Measurements from ENCODE around the gene PEX14. TPM values are rescaled to one million over a fixed set of nuclear protein-coding genes. Genes with fewer than 3 reads are reported as not detected.

The PEX14 gene
- total and polyA plus RNA-seq, 2 donors (not counting 3 experiments of a cell fraction or from before 2014, with no cell fraction given) = 19.5 to 26.5 TPM

- Histone ChIP-seq H3K36me3 (ENCODE audit: control insufficient read depth in 2 of 2, extremely low read depth in 1 of 2, insufficient read depth in 2 of 2, low read length in 2 of 2) (peaks cover 0 to 2% of the 10 kb centered on the region in 2 experiments), H3K79me2 (ENCODE audit: control insufficient read depth, insufficient read depth, low read length) (peaks cover 7% of the 10 kb centered on the region), H3K4me3 (replicated peaks in 1 of 3; ENCODE audit: insufficient read depth in 1 of 3, low read depth in 1 of 3, low read length in 3 of 3) (no peak overlapping the region), H3K9me1 (replicated peaks; ENCODE audit: control insufficient read depth, extremely low read depth, insufficient read depth, low read length) (no peaks in the 10 kb centered on the region), H3K27me3 (ENCODE audit: control insufficient read depth in 2 of 2, insufficient read depth in 2 of 2, low read length in 2 of 2) (no peaks in the 10 kb centered on the region), H3K9ac (replicated peaks; ENCODE audit: extremely low read depth, insufficient read depth, low read length) (no peak overlapping the region), H3K4me2 (ENCODE audit: insufficient read depth, low read length) (no peak overlapping the region), H3K27ac (ENCODE audit: insufficient read depth, low read depth, low read length) (no peak overlapping the region), H3K4me1 (ENCODE audit: control insufficient read depth, extremely low read depth, insufficient read depth, low read length) (peaks cover 30% of the 10 kb centered on the region), H4K20me1 (replicated peaks; ENCODE audit: control insufficient read depth, extremely low read depth, insufficient read depth, low read length) (no peaks in the 10 kb centered on the region), H2AFZ (ENCODE audit: low read depth, low read length) (no peak overlapping the region), H3K9me3 (replicated peaks; ENCODE audit: control insufficient read depth, insufficient read depth, low read length) (no peaks in the 10 kb centered on the region)
- DNase-seq (ENCODE audit: low read depth, low spot score) (no peak), FAIRE-seq (no peak)
- intact Hi-C loops (cut with micrococcal nuclease) = no loop called here
- BruUV-seq (replicated peaks) = no TSS peak
- ChIA-PET CTCF (no interaction called here), POLR2A (no interaction called here)
- dilution Hi-C loops (cut with MboI; ENCODE audit: extremely low pct_ligation_motif_present, low sequenced_read_pairs) = no loop called here
- TF ChIP-seq EZH2 (IDR thresholded peaks at IDR 0.05; ENCODE audit: borderline replicate concordance, low read depth, low read length, severe bottlenecking) (no peak), POLR2AphosphoS5 (IDR thresholded peaks at IDR 0.05; ENCODE audit: insufficient read depth, low read depth, low read length) (no peak)
- TF ChIP-seq, protein P1, sequence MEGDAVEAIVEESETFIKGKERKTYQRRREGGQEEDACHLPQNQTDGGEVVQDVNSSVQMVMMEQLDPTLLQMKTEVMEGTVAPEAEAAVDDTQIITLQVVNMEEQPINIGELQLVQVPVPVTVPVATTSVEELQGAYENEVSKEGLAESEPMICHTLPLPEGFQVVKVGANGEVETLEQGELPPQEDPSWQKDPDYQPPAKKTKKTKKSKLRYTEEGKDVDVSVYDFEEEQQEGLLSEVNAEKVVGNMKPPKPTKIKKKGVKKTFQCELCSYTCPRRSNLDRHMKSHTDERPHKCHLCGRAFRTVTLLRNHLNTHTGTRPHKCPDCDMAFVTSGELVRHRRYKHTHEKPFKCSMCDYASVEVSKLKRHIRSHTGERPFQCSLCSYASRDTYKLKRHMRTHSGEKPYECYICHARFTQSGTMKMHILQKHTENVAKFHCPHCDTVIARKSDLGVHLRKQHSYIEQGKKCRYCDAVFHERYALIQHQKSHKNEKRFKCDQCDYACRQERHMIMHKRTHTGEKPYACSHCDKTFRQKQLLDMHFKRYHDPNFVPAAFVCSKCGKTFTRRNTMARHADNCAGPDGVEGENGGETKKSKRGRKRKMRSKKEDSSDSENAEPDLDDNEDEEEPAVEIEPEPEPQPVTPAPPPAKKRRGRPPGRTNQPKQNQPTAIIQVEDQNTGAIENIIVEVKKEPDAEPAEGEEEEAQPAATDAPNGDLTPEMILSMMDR (IDR thresholded peaks at IDR 0.05; ENCODE audit: extremely low read depth in 1 of 2, insufficient read depth in 1 of 2, low read depth in 1 of 2, low read length in 2 of 2) = no peak
These were observed 57.6 kb downstream of the PEX14 start for GRCh38 chr1:10532362-10532761.

GRCh38 chr1:10534519-10534918 lies 59.8 kb downstream of the PEX14 start:
- BruUV-seq (replicated peaks) = no TSS peak
- peaks cover 0 to 2% of the 10 kb centered on the region in 2 experiments for H3K36me3 ChIP-seq (ENCODE audit: control insufficient read depth in 2 of 2, extremely low read depth in 1 of 2, insufficient read depth in 2 of 2, low read length in 2 of 2)
- H2AFZ ChIP-seq (ENCODE audit: low read depth, low read length) = no peak overlapping the region
- CTCF ChIA-PET = no interaction called here
- no peak overlapping the region for H3K9ac ChIP-seq (replicated peaks; ENCODE audit: extremely low read depth, insufficient read depth, low read length)
- no peaks in the 10 kb centered on the region for H3K27me3 ChIP-seq (ENCODE audit: control insufficient read depth in 2 of 2, insufficient read depth in 2 of 2, low read length in 2 of 2)
- dilution Hi-C loops (cut with MboI; ENCODE audit: extremely low pct_ligation_motif_present, low sequenced_read_pairs) (no loop called here), intact Hi-C loops (cut with micrococcal nuclease) (no loop called here)
- H3K27ac ChIP-seq (ENCODE audit: insufficient read depth, low read depth, low read length) = no peak overlapping the region
- H4K20me1 ChIP-seq (replicated peaks; ENCODE audit: control insufficient read depth, extremely low read depth, insufficient read depth, low read length) = no peaks in the 10 kb centered on the region
- H3K79me2 ChIP-seq (ENCODE audit: control insufficient read depth, insufficient read depth, low read length) = peaks cover 7% of the 10 kb centered on the region
- no peak for FAIRE-seq
- POLR2A ChIA-PET = no interaction called here
- no peaks in the 10 kb centered on the region for H3K9me1 ChIP-seq (replicated peaks; ENCODE audit: control insufficient read depth, extremely low read depth, insufficient read depth, low read length)
- H3K4me3 ChIP-seq (replicated peaks in 1 of 3; ENCODE audit: insufficient read depth in 1 of 3, low read depth in 1 of 3, low read length in 3 of 3) = no peak overlapping the region
- no peak overlapping the region for H3K4me2 ChIP-seq (ENCODE audit: insufficient read depth, low read length)
- H3K4me1 ChIP-seq (ENCODE audit: control insufficient read depth, extremely low read depth, insufficient read depth, low read length) = peaks cover 11% of the 10 kb centered on the region
- H3K9me3 ChIP-seq (replicated peaks; ENCODE audit: control insufficient read depth, insufficient read depth, low read length) = no peaks in the 10 kb centered on the region
- no peak for TF ChIP-seq POLR2AphosphoS5 (IDR thresholded peaks at IDR 0.05; ENCODE audit: insufficient read depth, low read depth, low read length)
- no peak for TF ChIP-seq GATA2 (IDR thresholded peaks at IDR 0.05; ENCODE audit: insufficient read depth, insufficient read length, low read depth, low read length)
- TF ChIP-seq, protein P1 (IDR thresholded peaks at IDR 0.05; ENCODE audit: extremely low read depth in 1 of 2, insufficient read depth in 1 of 2, low read depth in 1 of 2, low read length in 2 of 2) = no peak
- TF ChIP-seq MYC (IDR thresholded peaks at IDR 0.05; ENCODE audit: low read depth, low read length) = no peak
- no peak for TF ChIP-seq POLR2A (IDR thresholded peaks at IDR 0.05; ENCODE audit: low read depth, low read length)
- TF ChIP-seq EZH2 (IDR thresholded peaks at IDR 0.05; ENCODE audit: borderline replicate concordance, low read depth, low read length, severe bottlenecking) = no peak
- no peak for TF ChIP-seq JUN (IDR thresholded peaks at IDR 0.05; ENCODE audit: borderline replicate concordance, insufficient read depth, insufficient read length, low read depth)
- TF ChIP-seq, protein P2, sequence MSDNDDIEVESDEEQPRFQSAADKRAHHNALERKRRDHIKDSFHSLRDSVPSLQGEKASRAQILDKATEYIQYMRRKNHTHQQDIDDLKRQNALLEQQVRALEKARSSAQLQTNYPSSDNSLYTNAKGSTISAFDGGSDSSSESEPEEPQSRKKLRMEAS (IDR thresholded peaks at IDR 0.05; ENCODE audit: insufficient read depth, insufficient read length) = no peak
- no peak for DNase-seq (ENCODE audit: low read depth, low spot score)

All from endothelial cell of umbilical vein (primary cell).